Activated CD4-positive, alpha-beta memory T cell treated with anti-CD3 and anti-CD28 coated beads for 36 hours (primary cell): ENCODE data around the gene CENPC. TPM values are rescaled to one million over a fixed set of nuclear protein-coding genes. Genes with fewer than 3 reads are reported as not detected.
"Not testable (repeated sequence)": the region's sequence is repeated elsewhere in the genome, so short reads cannot be mapped to it uniquely, and the experiment has no call there.

Experiments used
- CTCF ChIA-PET: fragments of 350-600 bp; sonication (Branson Sonifier 250); formaldehyde crosslinking; loops from one replicate; lab custom pipeline; 2021; ENCODE audit warnings: antibody characterized with exemption, inconsistent platforms; lab: Charles Lee
- POLR2A ChIA-PET: fragments of 350-600 bp; sonication (Branson Sonifier 250); formaldehyde crosslinking; loops from one replicate; lab custom pipeline; 2021; ENCODE audit warnings: antibody characterized with exemption; lab: Charles Lee
- DNase-seq: peaks from one replicate; pipeline ENCODE4 v3.0.0-alpha.2; 2020
- H3K27ac Mint-ChIP-seq: one replicate; pipeline ENCODE4 v1.8.0; 2021; ENCODE audit warnings: mixed read lengths
- H3K27me3 Mint-ChIP-seq: one replicate; pipeline ENCODE4 v1.8.0; 2021; ENCODE audit warnings: mixed read lengths
- H3K36me3 Mint-ChIP-seq: one replicate; pipeline ENCODE4 v1.8.0; 2021; ENCODE audit warnings: mixed read lengths
- H3K4me1 Mint-ChIP-seq: one replicate; pipeline ENCODE4 v1.8.0; 2021; ENCODE audit warnings: low read depth, mixed read lengths
- H3K4me3 Mint-ChIP-seq: one replicate; pipeline ENCODE4 v1.8.0; 2021; ENCODE audit warnings: mild to moderate bottlenecking, mixed read lengths
- H3K9me3 Mint-ChIP-seq: one replicate; pipeline ENCODE4 v1.8.0; 2021; ENCODE audit warnings: mixed read lengths
- intact Hi-C: fragments of 100-400 bp; cut with micrococcal nuclease; formaldehyde crosslinking; loops from one replicate; pipeline ENCODE4 v1.15.1; 2023
- total RNA-seq, 2 experiments: library from RNA; stranded (reverse); gene quantifications; one replicate each; pipeline ENCODE4 v1.2.3, GENCODE V29; 2021

Gene CENPC
- total RNA-seq, 2 experiments from 2014 or later = 32.6 to 33.5 TPM

GRCh38 chr4:67465032-67465762 lies 80.1 kb downstream of the CENPC start:
- Mint-ChIP-seq H3K9me3 (no peaks in the 10 kb centered on the region), H3K27me3 (no peaks in the 10 kb centered on the region), H3K27ac (no peak overlapping the region), H3K4me3 (no peak overlapping the region), H3K4me1 (no peaks in the 10 kb centered on the region), H3K36me3 (peaks cover 9% of the 10 kb centered on the region)
- DNase-seq = no peak
- CTCF ChIA-PET = no interaction called here
- intact Hi-C loops = no loop called here
- POLR2A ChIA-PET = no interaction called here

- H3K27me3 Mint-ChIP-seq = no peaks in the 10 kb centered on the region
- H3K9me3 Mint-ChIP-seq = peaks cover 3% of the 10 kb centered on the region
- no peak overlapping the region for H3K4me3 Mint-ChIP-seq
- H3K36me3 Mint-ChIP-seq = peaks cover 20% of the 10 kb centered on the region
- POLR2A ChIA-PET = no interaction called here
- no peaks in the 10 kb centered on the region for H3K4me1 Mint-ChIP-seq
- H3K27ac Mint-ChIP-seq = no peak overlapping the region
- intact Hi-C loops = no loop called here
- no peak for DNase-seq
- CTCF ChIA-PET = no interaction called here
Observed at GRCh38 chr4:67460574-67460973, 84.7 kb downstream of the CENPC start.

GRCh38 chr4:67459164-67459563 lies 86.1 kb downstream of the CENPC start:
- no peak overlapping the region for H3K27ac Mint-ChIP-seq
- DNase-seq = no peak
- H3K9me3 Mint-ChIP-seq = peaks cover 3% of the 10 kb centered on the region
- H3K4me3 Mint-ChIP-seq = no peak overlapping the region
- intact Hi-C loops = no loop called here
- no peaks in the 10 kb centered on the region for H3K27me3 Mint-ChIP-seq
- H3K4me1 Mint-ChIP-seq = no peaks in the 10 kb centered on the region
- ChIA-PET POLR2A (no interaction called here), CTCF (interaction anchor here (0.9 kb wide), 1 partner anchor 10 kb away, joined by 4 read pairs; no protein-coding TSS in a partner anchor)
- peaks cover 24% of the 10 kb centered on the region for H3K36me3 Mint-ChIP-seq

GRCh38 chr4:67456577-67457196 lies 88.6 kb downstream of the CENPC start:
- intact Hi-C loops = no loop called here
- Mint-ChIP-seq H3K4me1 (no peaks in the 10 kb centered on the region), H3K4me3 (no peak overlapping the region), H3K9me3 (peaks cover 3% of the 10 kb centered on the region), H3K27me3 (no peaks in the 10 kb centered on the region), H3K36me3 (peaks cover 39% of the 10 kb centered on the region), H3K27ac (no peak overlapping the region)
- no peak for DNase-seq
- CTCF ChIA-PET = interaction anchor here (0.6 kb wide), 1 partner anchor 18 kb away, joined by 3 read pairs; no protein-coding TSS in a partner anchor
- POLR2A ChIA-PET = no interaction called here

- POLR2A ChIA-PET, H3K27ac Mint-ChIP-seq, H3K27me3 Mint-ChIP-seq, DNase-seq, H3K4me3 Mint-ChIP-seq, intact Hi-C loops, H3K4me1 Mint-ChIP-seq, CTCF ChIA-PET: not testable (repeated sequence)
- H3K36me3 Mint-ChIP-seq = peaks cover 43% of the 10 kb centered on the region
- H3K9me3 Mint-ChIP-seq = peaks cover 14% of the 10 kb centered on the region
Observed at GRCh38 chr4:67452846-67453205, 92.5 kb downstream of the CENPC start.

- ChIA-PET POLR2A (no interaction called here), CTCF (no interaction called here)
- intact Hi-C loops = no loop called here
- Mint-ChIP-seq H3K4me1 (no peaks in the 10 kb centered on the region), H3K36me3 (peaks cover 41% of the 10 kb centered on the region), H3K4me3 (no peak overlapping the region), H3K9me3 (peaks cover 14% of the 10 kb centered on the region), H3K27me3 (no peaks in the 10 kb centered on the region), H3K27ac (no peak overlapping the region)
- DNase-seq = no peak
Observed at GRCh38 chr4:67452100-67452845, 93.0 kb downstream of the CENPC start.

GRCh38 chr4:67451464-67451863 lies 93.8 kb downstream of the CENPC start:
- Mint-ChIP-seq H3K4me3 (no peak overlapping the region), H3K36me3 (peaks cover 38% of the 10 kb centered on the region), H3K4me1 (no peaks in the 10 kb centered on the region), H3K9me3 (peaks cover 14% of the 10 kb centered on the region), H3K27ac (no peak overlapping the region), H3K27me3 (no peaks in the 10 kb centered on the region)
- intact Hi-C loops = no loop called here
- DNase-seq = no peak
- POLR2A ChIA-PET = no interaction called here
- CTCF ChIA-PET = interaction anchor here (0.7 kb wide), 1 partner anchor 374 kb away, joined by 3 read pairs; no protein-coding TSS in a partner anchor

GRCh38 chr4:67448621-67449020 lies 96.7 kb downstream of the CENPC start:
- H3K4me1 Mint-ChIP-seq = no peaks in the 10 kb centered on the region
- CTCF ChIA-PET = no interaction called here
- H3K36me3 Mint-ChIP-seq = peaks cover 42% of the 10 kb centered on the region
- DNase-seq = no peak
- H3K9me3 Mint-ChIP-seq = peaks cover 16% of the 10 kb centered on the region
- H3K27me3 Mint-ChIP-seq = no peaks in the 10 kb centered on the region
- POLR2A ChIA-PET = no interaction called here
- no peak overlapping the region for H3K4me3 Mint-ChIP-seq
- intact Hi-C loops = no loop called here
- no peak overlapping the region for H3K27ac Mint-ChIP-seq

GRCh38 chr4:67447873-67448272 lies 97.4 kb downstream of the CENPC start:
- no peaks in the 10 kb centered on the region for H3K4me1 Mint-ChIP-seq
- H3K27me3 Mint-ChIP-seq = no peaks in the 10 kb centered on the region
- no peak overlapping the region for H3K27ac Mint-ChIP-seq
- peaks cover 16% of the 10 kb centered on the region for H3K9me3 Mint-ChIP-seq
- intact Hi-C loops = no loop called here
- H3K36me3 Mint-ChIP-seq = peaks cover 37% of the 10 kb centered on the region
- no peak for DNase-seq
- POLR2A ChIA-PET = no interaction called here
- no peak overlapping the region for H3K4me3 Mint-ChIP-seq
- CTCF ChIA-PET = no interaction called here

- intact Hi-C loops = no loop called here
- H3K9me3 Mint-ChIP-seq = peaks cover 16% of the 10 kb centered on the region
- no peaks in the 10 kb centered on the region for H3K4me1 Mint-ChIP-seq
- no peak for DNase-seq
- no peak overlapping the region for H3K27ac Mint-ChIP-seq
- H3K4me3 Mint-ChIP-seq = no peak overlapping the region
- CTCF ChIA-PET = interaction anchor here (1.1 kb wide), 1 partner anchor 49 kb away, joined by 3 read pairs; no protein-coding TSS in a partner anchor
- peaks cover 42% of the 10 kb centered on the region for H3K36me3 Mint-ChIP-seq
- no peaks in the 10 kb centered on the region for H3K27me3 Mint-ChIP-seq
- POLR2A ChIA-PET = no interaction called here
Observed at GRCh38 chr4:67446811-67447210, 98.5 kb downstream of the CENPC start.

- peaks cover 51% of the 10 kb centered on the region for H3K36me3 Mint-ChIP-seq
- H3K4me3 Mint-ChIP-seq, H3K27me3 Mint-ChIP-seq, CTCF ChIA-PET, H3K27ac Mint-ChIP-seq, intact Hi-C loops, DNase-seq, POLR2A ChIA-PET, H3K4me1 Mint-ChIP-seq: not testable (repeated sequence)
- H3K9me3 Mint-ChIP-seq = peaks cover 16% of the 10 kb centered on the region
Observed at GRCh38 chr4:67445881-67446280, 99.4 kb downstream of the CENPC start.

- DNase-seq = no peak
- peaks cover 3% of the 10 kb centered on the region for H3K9me3 Mint-ChIP-seq
Observed at GRCh38 chr4:67438975-67439374, 106.3 kb downstream of the CENPC start.

More at GRCh38 chr4:67438975-67439374, 106.3 kb downstream of the CENPC start:
- Mint-ChIP-seq H3K27ac (no peak overlapping the region), H3K27me3 (no peaks in the 10 kb centered on the region), H3K36me3 (peaks cover 44% of the 10 kb centered on the region), H3K4me3 (no peak overlapping the region), H3K4me1 (no peaks in the 10 kb centered on the region)
- ChIA-PET POLR2A (no interaction called here), CTCF (no interaction called here)
- intact Hi-C loops = no loop called here
